SU-DHL-6 (cell line): ENCODE data around the gene RTL9.

ENCODE experiments used
- H2AFZ ChIP-seq: fragments of 200-600 bp; sonication (generic); 2 replicates; pipeline ENCODE4 v1.6.1; 2014; ENCODE audit warnings: low read depth, mild to moderate bottlenecking, moderate library complexity, mixed read lengths, antibody characterized with exemption, low read length; ENCODE audit not compliant: severe bottlenecking
- H3F3A ChIP-seq: fragments of 200-600 bp; shearing (Covaris generic); 2 replicates; pipeline ENCODE4 v1.6.0; 2016; ENCODE audit warnings: antibody characterized with exemption, mild to moderate bottlenecking; ENCODE audit not compliant: insufficient read depth
- H3K27ac ChIP-seq: fragments of 200-600 bp; sonication (generic); 2 replicates; pipeline ENCODE4 v1.5.1; 2016; ENCODE audit warnings: low read depth, mild to moderate bottlenecking, low read length, moderate library complexity, mixed read lengths
- H3K27me3 ChIP-seq: fragments of 200-600 bp; sonication (generic), shearing (Covaris generic); 2 replicates; pipeline ENCODE4 v1.6.0; 2014; ENCODE audit warnings: mild to moderate bottlenecking, low read length
- H3K36me3 ChIP-seq: fragments of 200-600 bp; sonication (generic); 2 replicates; pipeline ENCODE4 v1.6.1; 2014; ENCODE audit warnings: mild to moderate bottlenecking, low read length, mixed read lengths
- H3K4me2 ChIP-seq: fragments of 300-600, 200-600 bp; shearing (Covaris generic), sonication (generic); 2 replicates; pipeline ENCODE4 v1.6.0; 2014; ENCODE audit warnings: low read length, low read depth, mild to moderate bottlenecking; ENCODE audit not compliant: poor library complexity, severe bottlenecking
- H3K4me3 ChIP-seq: fragments of 200-600 bp; sonication (generic); 2 replicates; pipeline ENCODE4 v1.5.1; 2014; ENCODE audit warnings: antibody characterized with exemption, low read length, mild to moderate bottlenecking, mixed read lengths; ENCODE audit not compliant: insufficient read depth, poor library complexity, severe bottlenecking
- H3K79me2 ChIP-seq: fragments of 200-600 bp; sonication (generic); 2 replicates; pipeline ENCODE4 v1.6.1; 2014; ENCODE audit warnings: mild to moderate bottlenecking, low read length, moderate library complexity; ENCODE audit not compliant: insufficient read depth
- H3K9ac ChIP-seq: fragments of 200-600 bp; sonication (generic); 2 replicates; pipeline ENCODE4 v1.7.0; 2014; ENCODE audit warnings: mild to moderate bottlenecking, low read length
- H3K9me2 ChIP-seq: fragments of 200-600 bp; sonication (generic); replicated peaks from 2 replicates; pipeline ENCODE4 v1.6.1; 2014; ENCODE audit warnings: low read length; ENCODE audit not compliant: insufficient read depth
- H3K9me3 ChIP-seq: fragments of 200-600 bp; sonication (generic); 2 replicates; pipeline ENCODE4 v1.6.1; 2014; ENCODE audit warnings: low read length, mixed read lengths; ENCODE audit not compliant: insufficient read depth
- H4K20me1 ChIP-seq: fragments of 200-600 bp; sonication (generic); 2 replicates; pipeline ENCODE4 v1.6.1; 2014; ENCODE audit warnings: low read depth, mild to moderate bottlenecking, antibody characterized with exemption, low read length, moderate library complexity, mixed read lengths
- CTCF ChIP-seq: fragments of 200-600 bp; sonication (generic); IDR thresholded peaks from one replicate; pipeline ENCODE4 v1.5.1; 2017; ENCODE audit warnings: antibody characterized with exemption, mild to moderate bottlenecking, low read length, moderate library complexity; ENCODE audit not compliant: insufficient read depth, poor library complexity, severe bottlenecking
- EZH2phosphoT487 ChIP-seq: fragments of 200-600 bp; sonication (generic), shearing (Covaris generic); conservative IDR thresholded peaks from 2 replicates; pipeline ENCODE4 v1.6.1; 2018; ENCODE audit warnings: mild to moderate bottlenecking, antibody characterized with exemption, low read length, moderate library complexity, mixed read lengths

The RTL9 gene

GRCh38 chrX:110346681-110347080, 12.0 kb upstream of the RTL9 start:
- TF ChIP-seq CTCF (no peak), EZH2phosphoT487 (no peak)
- no peaks in the 10 kb centered on the region for H3F3A ChIP-seq
- no peak overlapping the region for H3K27ac ChIP-seq
- H3K79me2 ChIP-seq: no peaks in the 10 kb centered on the region
- H3K36me3 ChIP-seq: no peaks in the 10 kb centered on the region
- H3K9me3 ChIP-seq: no peaks in the 10 kb centered on the region
- no peaks in the 10 kb centered on the region for H3K9me2 ChIP-seq
- H3K4me3 ChIP-seq: no peak overlapping the region
- H3K4me2 ChIP-seq: no peak overlapping the region
- no peak overlapping the region for H3K9ac ChIP-seq
- H2AFZ ChIP-seq: no peak overlapping the region
- no peaks in the 10 kb centered on the region for H4K20me1 ChIP-seq
- no peaks in the 10 kb centered on the region for H3K27me3 ChIP-seq

GRCh38 chrX:110359273-110359672, 625 bp downstream of the RTL9 start:
- H3K27ac ChIP-seq: no peak overlapping the region
- no peaks in the 10 kb centered on the region for H4K20me1 ChIP-seq
- H3F3A ChIP-seq: no peaks in the 10 kb centered on the region
- no peak overlapping the region for H3K4me3 ChIP-seq
- H3K4me2 ChIP-seq: no peak overlapping the region
- no peak overlapping the region for H3K9ac ChIP-seq
- H3K9me3 ChIP-seq: no peaks in the 10 kb centered on the region
- no peak overlapping the region for H2AFZ ChIP-seq
- TF ChIP-seq CTCF: no peak
- no peak for TF ChIP-seq EZH2phosphoT487
- no peaks in the 10 kb centered on the region for H3K9me2 ChIP-seq
- no peaks in the 10 kb centered on the region for H3K36me3 ChIP-seq
- no peaks in the 10 kb centered on the region for H3K27me3 ChIP-seq
- no peaks in the 10 kb centered on the region for H3K79me2 ChIP-seq

GRCh38 chrX:110363244-110363643, 4.6 kb downstream of the RTL9 start:
- Histone ChIP-seq H2AFZ (no peak overlapping the region), H3K27ac (no peak overlapping the region), H3K4me3 (no peak overlapping the region), H3K36me3 (no peaks in the 10 kb centered on the region), H3K79me2 (no peaks in the 10 kb centered on the region), H3K27me3 (no peaks in the 10 kb centered on the region), H3F3A (no peaks in the 10 kb centered on the region), H4K20me1 (no peaks in the 10 kb centered on the region), H3K4me2 (no peak overlapping the region), H3K9me3 (no peaks in the 10 kb centered on the region), H3K9ac (no peak overlapping the region), H3K9me2 (no peaks in the 10 kb centered on the region)
- TF ChIP-seq CTCF (no peak), EZH2phosphoT487 (no peak)
